Testis (tissue), 3 donors: ENCODE data around the gene BCL11A. TPM values are rescaled to one million over a fixed set of nuclear protein-coding genes. Genes with fewer than 3 reads are reported as not detected.

Source experiments
- DNase-seq: peaks from one replicate; pipeline ENCODE4 v3.0.0-alpha.2; 2019
- H3K27ac ChIP-seq, 2 donors: fragments of 200-600 bp; sonication (generic); one replicate each; pipeline ENCODE4 v1.5.1; 2019
- H3K27me3 ChIP-seq: fragments of 200-600 bp; sonication (generic); one replicate; pipeline ENCODE4 v1.5.1; 2019
- H3K36me3 ChIP-seq: fragments of 200-600 bp; sonication (generic); one replicate; pipeline ENCODE4 v1.5.1; 2017; ENCODE audit warnings: low read depth; ENCODE audit errors: missing control alignments
- H3K4me1 ChIP-seq: fragments of 200-600 bp; sonication (generic); one replicate; pipeline ENCODE4 v1.5.1; 2019
- H3K4me3 ChIP-seq, 2 donors: fragments of 200-600 bp; sonication (generic); one replicate each; pipeline ENCODE4 v1.5.1; 2017 to 2019
- H3K9me3 ChIP-seq: fragments of 200-600 bp; sonication (generic); one replicate; pipeline ENCODE4 v1.5.1; 2017
- CTCF ChIP-seq, 3 experiments: fragments of 450-650 bp in 2 of 3; fragments of 200-600 bp in 1 of 3; sonication (generic) in 1 of 3; IDR thresholded peaks; one replicate each; pipeline ENCODE4 v1.5.1; 2016 to 2019; ENCODE audit warnings: antibody characterized with exemption in 3 of 3, mild to moderate bottlenecking in 2 of 3, moderate library complexity in 1 of 3
- POLR2A ChIP-seq: fragments of 450-650 bp; IDR thresholded peaks from one replicate; pipeline ENCODE4 v1.6.1; 2017; ENCODE audit warnings: antibody characterized with exemption, mild to moderate bottlenecking, moderate library complexity
- WGBS, 2 donors: methylation state at CpG; one replicate each; pipeline ENCODE4 v1.1.5; 2018; 5-methylcytosine and 5-hydroxymethylcytosine counted together
- intact Hi-C: fragments of 100-400 bp; cut with DNase I; formaldehyde crosslinking; loops from one replicate; pipeline ENCODE4 v1.15.1; 2023; ENCODE audit warnings: low total_unique reads
- polyA plus RNA-seq: library from polyadenylated mRNA; stranded (reverse); fragments of 350-450 nt; fragmentation: Illumina TruSeq; extraction: RNeasy Lipid Tissue Mini Kit (QIAGEN cat#74804); gene quantifications from one replicate; pipeline ENCODE4 v1.2.3, GENCODE V29; 2014; ENCODE audit warnings: low read depth, low replicate concordance; ENCODE audit not compliant: insufficient read depth
- total RNA-seq, 2 donors: library from RNA; depleted of rRNA; stranded (reverse); fragments of >200 nt; gene quantifications; one replicate each; pipeline ENCODE4 v1.2.3, GENCODE V29; 2016

BCL11A gene
- total and polyA plus RNA-seq, 3 donors from 2014 or later: 4.1 to 11.6 (median 5.1) TPM

GRCh38 chr2:60538101-60538500, 15.4 kb downstream of the BCL11A start:
- no peak for TF ChIP-seq POLR2A
- no peak for TF ChIP-seq CTCF (IDR thresholded peaks at IDR 0.05)
- Histone ChIP-seq H3K36me3 (no peaks in the 10 kb centered on the region), H3K27me3 (no peaks in the 10 kb centered on the region), H3K27ac (no peak overlapping the region), H3K4me1 (no peaks in the 10 kb centered on the region), H3K9me3 (no peaks in the 10 kb centered on the region), H3K4me3 (no peak overlapping the region)
- WGBS, 2 donors: 92 to 94% methylated on average over 9 of the region's 9 CpGs
- DNase-seq: no peak
- intact Hi-C loops: no loop called here

GRCh38 chr2:60536746-60537145, 16.7 kb downstream of the BCL11A start:
- 48 to 53% methylated on average over 1 of the region's 1 CpG for WGBS, 2 donors

GRCh38 chr2:60535685-60536312, 17.7 kb downstream of the BCL11A start:
- no peaks in the 10 kb centered on the region for H3K9me3 ChIP-seq
- no peaks in the 10 kb centered on the region for H3K4me1 ChIP-seq
- TF ChIP-seq POLR2A: no peak
- no peak for TF ChIP-seq CTCF (IDR thresholded peaks at IDR 0.05)
- H3K4me3 ChIP-seq: no peak overlapping the region
- H3K36me3 ChIP-seq: no peaks in the 10 kb centered on the region
- DNase-seq: no peak
- WGBS, 2 donors: 92 to 97% methylated on average over 11 of the region's 11 CpGs
- no peak overlapping the region for H3K27ac ChIP-seq
- intact Hi-C loops: no loop called here
- no peaks in the 10 kb centered on the region for H3K27me3 ChIP-seq

More at GRCh38 chr2:60536746-60537145, 16.7 kb downstream of the BCL11A start:
- H3K36me3 ChIP-seq: no peaks in the 10 kb centered on the region
- no peak overlapping the region for H3K27ac ChIP-seq
- no peak for DNase-seq
- H3K27me3 ChIP-seq: no peaks in the 10 kb centered on the region
- no peaks in the 10 kb centered on the region for H3K9me3 ChIP-seq
- H3K4me3 ChIP-seq: no peak overlapping the region
- intact Hi-C loops: no loop called here
- no peaks in the 10 kb centered on the region for H3K4me1 ChIP-seq
- TF ChIP-seq POLR2A (no peak), CTCF (IDR thresholded peaks at IDR 0.05) (no peak)

GRCh38 chr2:60534892-60535684, 18.4 kb downstream of the BCL11A start:
- H3K4me3 ChIP-seq: no peak overlapping the region
- 80 to 86% methylated on average over 6 of the region's 6 CpGs for WGBS, 2 donors
- DNase-seq: no peak
- H3K27ac ChIP-seq: no peak overlapping the region
- H3K4me1 ChIP-seq: no peaks in the 10 kb centered on the region
- no peaks in the 10 kb centered on the region for H3K9me3 ChIP-seq
- H3K36me3 ChIP-seq: no peaks in the 10 kb centered on the region
- TF ChIP-seq CTCF (IDR thresholded peaks at IDR 0.05) (no peak), POLR2A (no peak)
- H3K27me3 ChIP-seq: no peaks in the 10 kb centered on the region
- intact Hi-C loops: no loop called here
